GM12891 (cell line): ENCODE measurements around the gene CYP2W1.
A peak's percentile ranks its signal among the peaks of the same experiment; 100 is the strongest.

Source experiments
- DNase-seq: peaks from one replicate; pipeline ENCODE4 v3.0.0; 2011; ENCODE audit warnings: low spot score; ENCODE audit not compliant: insufficient read length
- FAIRE-seq: peaks from 2 replicates; lab custom pipeline; 2011; peaks lifted over from hg19 to GRCh38; lab: Jason Lieb, UNC
- PAX5 ChIP-seq: IDR thresholded peaks from 2 replicates; pipeline ENCODE4 v1.6.1; 2011; ENCODE audit warnings: low read length, moderate library complexity, mild to moderate bottlenecking; ENCODE audit not compliant: insufficient read depth, severe bottlenecking
- POLR2A ChIP-seq: IDR thresholded peaks from 2 replicates; pipeline ENCODE4 v1.6.1; 2011; ENCODE audit warnings: low read depth, low read length, control low read depth
- POLR2AphosphoS5 ChIP-seq: IDR thresholded peaks from 2 replicates; pipeline ENCODE4 v1.6.1; 2011; ENCODE audit warnings: low read depth, low read length, control low read depth
- POU2F2 ChIP-seq: IDR thresholded peaks from 2 replicates; pipeline ENCODE4 v1.6.1; 2011; ENCODE audit warnings: low read depth, mild to moderate bottlenecking, control low read depth, low read length, moderate library complexity
- SPI1 ChIP-seq: IDR thresholded peaks from 2 replicates; pipeline ENCODE4 v1.6.1; 2011; ENCODE audit warnings: low read depth, low read length, control low read depth
- TAF1 ChIP-seq: IDR thresholded peaks from 2 replicates; pipeline ENCODE4 v1.6.1; 2011; ENCODE audit warnings: low read depth, low read length, control low read depth

The CYP2W1 gene

GRCh38 chr7:976901-977325 is 6.1 kb upstream of the CYP2W1 start:
- TF ChIP-seq PAX5: no peak
- no peak for TF ChIP-seq TAF1
- TF ChIP-seq POU2F2: no peak
- no peak for TF ChIP-seq SPI1
- no peak for TF ChIP-seq POLR2A
- DNase-seq (no peak), FAIRE-seq (no peak)

GRCh38 chr7:977326-978048 is 5.5 kb upstream of the CYP2W1 start:
- DNase-seq (no peak), FAIRE-seq (no peak)
- TF ChIP-seq SPI1 (no peak), POLR2A (no peak), POU2F2 (no peak), PAX5 (no peak), TAF1 (no peak), POLR2AphosphoS5 (no peak)

GRCh38 chr7:978049-978346 is 5.0 kb upstream of the CYP2W1 start:
- DNase-seq (no peak), FAIRE-seq (no peak)
- TF ChIP-seq SPI1 (no peak), POLR2A (no peak), POU2F2 (no peak), POLR2AphosphoS5 (no peak), TAF1 (no peak), PAX5 (no peak)

GRCh38 chr7:978416-979091 is 4.4 kb upstream of the CYP2W1 start:
- DNase-seq (no peak), FAIRE-seq (no peak)
- TF ChIP-seq TAF1 (no peak), POLR2A (no peak), POLR2AphosphoS5 (no peak), PAX5 (no peak), SPI1 (no peak), POU2F2 (no peak)

GRCh38 chr7:979151-979550 is 3.8 kb upstream of the CYP2W1 start:
- no peak for TF ChIP-seq POLR2A
- no peak for TF ChIP-seq SPI1
- no peak for TF ChIP-seq POLR2AphosphoS5
- no peak for TF ChIP-seq TAF1
- no peak for TF ChIP-seq POU2F2
- no peak for TF ChIP-seq PAX5
- FAIRE-seq (no peak), DNase-seq (no peak)

GRCh38 chr7:979886-980571 is 3.0 kb upstream of the CYP2W1 start:
- FAIRE-seq (peak; percentile 40), DNase-seq (no peak)
- TF ChIP-seq SPI1: no peak
- no peak for TF ChIP-seq POU2F2
- TF ChIP-seq TAF1: no peak
- no peak for TF ChIP-seq POLR2AphosphoS5
- TF ChIP-seq POLR2A: no peak
- TF ChIP-seq PAX5: no peak

GRCh38 chr7:981793-982510 is 1.0 kb upstream of the CYP2W1 start:
- DNase-seq: no peak
- FAIRE-seq: no peak
- no peak for TF ChIP-seq TAF1
- TF ChIP-seq PAX5: no peak
- TF ChIP-seq POLR2A: no peak
- TF ChIP-seq POU2F2: no peak
- no peak for TF ChIP-seq POLR2AphosphoS5
- no peak for TF ChIP-seq SPI1

- DNase-seq: no peak
- no peak for FAIRE-seq
- TF ChIP-seq POLR2AphosphoS5 (no peak), POU2F2 (no peak), PAX5 (no peak)
Measured at GRCh38 chr7:982511-983003, 424 bp upstream of the CYP2W1 start.

GRCh38 chr7:983616-984071 is 663 bp downstream of the CYP2W1 start:
- DNase-seq (no peak), FAIRE-seq (no peak)
- TF ChIP-seq POU2F2 (no peak), SPI1 (no peak), POLR2AphosphoS5 (no peak), PAX5 (no peak), TAF1 (no peak), POLR2A (no peak)
